HEK293T (cell line): Measurements from ENCODE around the gene TNKS2.

Experiments used
- CTCF ChIA-PET: fragments of 350-600 bp; formaldehyde crosslinking; extraction: SDS; loops from one replicate; lab custom pipeline; 2021; ENCODE audit warnings: antibody characterized with exemption, inconsistent platforms; lab: Yijun Ruan, JAX
- POLR2A ChIA-PET: fragments of 350-600 bp; formaldehyde crosslinking; extraction: SDS; loops from one replicate; lab custom pipeline; 2020; ENCODE audit warnings: antibody characterized with exemption, inconsistent platforms; lab: Yijun Ruan, JAX
- DNase-seq: peaks from one replicate; pipeline ENCODE4 v3.0.0; 2012; ENCODE audit warnings: mixed read lengths; ENCODE audit errors: extremely low spot score
- ARNT ChIP-seq: fragments of 450-650 bp; IDR thresholded peaks from 2 replicates; pipeline ENCODE4 v1.6.1; 2017; ENCODE audit warnings: mild to moderate bottlenecking
- BHLHE40 ChIP-seq: fragments of 450-650 bp; IDR thresholded peaks from 2 replicates; pipeline ENCODE4 v1.6.1; 2016; ENCODE audit warnings: mild to moderate bottlenecking, moderate library complexity, borderline replicate concordance
- CTBP1 ChIP-seq: fragments of 450-650 bp; IDR thresholded peaks from 2 replicates; pipeline ENCODE4 v1.6.1; 2016; ENCODE audit warnings: borderline replicate concordance
- ELF4 ChIP-seq: fragments of 450-650 bp; IDR thresholded peaks from 2 replicates; pipeline ENCODE4 v1.6.1; 2017; ENCODE audit warnings: antibody characterized with exemption
- FOXA1 ChIP-seq: fragments of 450-650 bp; IDR thresholded peaks from 2 replicates; pipeline ENCODE4 v1.6.1; 2016; ENCODE audit warnings: mild to moderate bottlenecking
- FOXK2 ChIP-seq: fragments of 450-650 bp; IDR thresholded peaks from 2 replicates; pipeline ENCODE4 v1.6.1; 2016; ENCODE audit warnings: mild to moderate bottlenecking
- FOXM1 ChIP-seq: fragments of 450-650 bp; IDR thresholded peaks from 2 replicates; pipeline ENCODE4 v1.6.1; 2017; ENCODE audit warnings: mild to moderate bottlenecking, borderline replicate concordance
- HDGF ChIP-seq: fragments of 450-650 bp; IDR thresholded peaks from 2 replicates; pipeline ENCODE4 v1.6.1; 2017; ENCODE audit warnings: antibody characterized with exemption, borderline replicate concordance
- L3MBTL2 ChIP-seq: fragments of 450-650 bp; conservative IDR thresholded peaks from 2 replicates; pipeline ENCODE4 v1.6.1; 2016; ENCODE audit warnings: mild to moderate bottlenecking
- LEF1 ChIP-seq: fragments of 450-650 bp; IDR thresholded peaks from 2 replicates; pipeline ENCODE4 v1.6.1; 2017; ENCODE audit warnings: mild to moderate bottlenecking, borderline replicate concordance
- NFRKB ChIP-seq: fragments of 450-650 bp; IDR thresholded peaks from 2 replicates; pipeline ENCODE4 v1.6.1; 2016; ENCODE audit warnings: mild to moderate bottlenecking, moderate library complexity
- SP1 ChIP-seq: fragments of 450-650 bp; IDR thresholded peaks from 2 replicates; pipeline ENCODE4 v1.6.1; 2017
- SUZ12 ChIP-seq: fragments of 450-650 bp; IDR thresholded peaks from 2 replicates; pipeline ENCODE4 v1.6.1; 2016; ENCODE audit warnings: mild to moderate bottlenecking
- TARDBP ChIP-seq: fragments of 450-650 bp; IDR thresholded peaks from 2 replicates; pipeline ENCODE4 v1.6.1; 2016
- ZNF384 ChIP-seq: fragments of 450-650 bp; IDR thresholded peaks from 2 replicates; pipeline ENCODE4 v1.6.1; 2016
- TF ChIP-seq, protein P1 (sequence below): fragments of 450-650 bp; IDR thresholded peaks from 2 replicates; pipeline ENCODE4 v1.6.1; 2016

The TNKS2 gene

GRCh38 chr10:91813251-91813650, 15.0 kb downstream of the TNKS2 start:
- TF ChIP-seq ZNF384 (no peak), SP1 (no peak), HDGF (no peak), TARDBP (no peak), ARNT (no peak)
- TF ChIP-seq, protein P1, sequence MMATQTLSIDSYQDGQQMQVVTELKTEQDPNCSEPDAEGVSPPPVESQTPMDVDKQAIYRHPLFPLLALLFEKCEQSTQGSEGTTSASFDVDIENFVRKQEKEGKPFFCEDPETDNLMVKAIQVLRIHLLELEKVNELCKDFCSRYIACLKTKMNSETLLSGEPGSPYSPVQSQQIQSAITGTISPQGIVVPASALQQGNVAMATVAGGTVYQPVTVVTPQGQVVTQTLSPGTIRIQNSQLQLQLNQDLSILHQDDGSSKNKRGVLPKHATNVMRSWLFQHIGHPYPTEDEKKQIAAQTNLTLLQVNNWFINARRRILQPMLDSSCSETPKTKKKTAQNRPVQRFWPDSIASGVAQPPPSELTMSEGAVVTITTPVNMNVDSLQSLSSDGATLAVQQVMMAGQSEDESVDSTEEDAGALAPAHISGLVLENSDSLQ: no peak
- no peak for DNase-seq
- POLR2A ChIA-PET: interaction anchor here (2.7 kb wide), 1 partner anchor 15 kb away, joined by 6 read pairs; the partner anchor contains the start of gene TNKS2
- CTCF ChIA-PET: no interaction called here

DNA sequence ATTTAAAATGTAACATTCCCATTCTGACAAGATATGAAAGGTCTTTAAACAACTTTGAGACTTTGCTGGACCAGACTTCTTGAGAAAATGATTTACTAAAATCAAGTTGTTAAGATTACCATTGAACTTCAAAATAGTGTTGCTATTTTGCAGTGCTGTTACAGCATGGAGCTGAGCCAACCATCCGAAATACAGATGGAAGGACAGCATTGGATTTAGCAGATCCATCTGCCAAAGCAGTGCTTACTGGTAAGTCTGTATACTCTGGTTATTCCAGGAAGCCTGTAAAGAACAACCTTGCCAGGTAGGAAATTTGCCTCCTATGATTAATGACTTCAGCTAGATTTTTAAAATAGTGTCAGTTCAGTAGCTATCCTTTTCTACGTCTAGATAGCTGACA, 18.8 kb downstream of the TNKS2 start:
- ChIA-PET POLR2A (interaction anchor here (1.1 kb wide), 1 partner anchor 19 kb away, joined by 3 read pairs; the partner anchor contains the start of gene TNKS2), CTCF (no interaction called here)
- no peak for TF ChIP-seq LEF1
- TF ChIP-seq, protein P1: no peak
- TF ChIP-seq L3MBTL2: no peak
- no peak for TF ChIP-seq CTBP1
- TF ChIP-seq FOXK2: no peak
- no peak for DNase-seq

GRCh38 chr10:91820144-91820543, 21.9 kb downstream of the TNKS2 start:
- no peak for TF ChIP-seq SUZ12
- no peak for TF ChIP-seq NFRKB
- ChIA-PET CTCF (no interaction called here), POLR2A (no interaction called here)
- DNase-seq: no peak

GRCh38 chr10:91824076-91824475, 25.9 kb downstream of the TNKS2 start:
- CTCF ChIA-PET: no interaction called here

GRCh38 chr10:91829268-91829667, 31.0 kb downstream of the TNKS2 start:
- DNase-seq: no peak
- CTCF ChIA-PET: no interaction called here
- no peak for TF ChIP-seq LEF1
- no peak for TF ChIP-seq ZNF384
- TF ChIP-seq, protein P1: no peak
- TF ChIP-seq ELF4: no peak
- TF ChIP-seq NFRKB: no peak
- no peak for TF ChIP-seq BHLHE40
- TF ChIP-seq SUZ12: no peak
- POLR2A ChIA-PET: no interaction called here

More at GRCh38 chr10:91824076-91824475, 25.9 kb downstream of the TNKS2 start:
- POLR2A ChIA-PET: no interaction called here
- no peak for TF ChIP-seq ZNF384
- TF ChIP-seq SUZ12: no peak
- TF ChIP-seq L3MBTL2: no peak
- no peak for TF ChIP-seq BHLHE40
- TF ChIP-seq, protein P1: no peak
- no peak for TF ChIP-seq NFRKB
- TF ChIP-seq FOXA1: no peak
- no peak for TF ChIP-seq HDGF
- TF ChIP-seq ARNT: no peak
- no peak for TF ChIP-seq FOXK2
- TF ChIP-seq TARDBP: no peak
- no peak for TF ChIP-seq CTBP1
- no peak for TF ChIP-seq SP1
- TF ChIP-seq ELF4: no peak
- DNase-seq: no peak

DNA sequence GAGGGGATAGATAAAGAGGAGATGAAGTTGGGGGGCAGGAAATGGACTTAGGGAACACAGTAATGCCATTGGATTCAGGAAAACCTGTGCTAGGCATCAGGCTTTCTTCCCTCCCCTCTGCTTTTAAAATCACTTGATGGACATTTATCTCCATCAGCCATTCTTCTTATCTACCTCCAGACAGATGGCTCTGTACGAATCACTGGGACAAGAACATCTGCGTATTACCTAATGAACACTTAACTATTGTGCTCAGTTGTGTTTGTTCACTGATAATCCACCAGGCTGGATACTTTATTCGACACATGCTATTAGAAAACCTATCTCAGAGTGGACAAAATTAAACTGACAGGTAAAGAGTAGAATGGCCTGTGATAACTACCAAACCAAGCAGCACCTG, 40.0 kb downstream of the TNKS2 start:
- no peak for DNase-seq
- ChIA-PET POLR2A (no interaction called here), CTCF (no interaction called here)
- TF ChIP-seq L3MBTL2 (no peak), LEF1 (no peak), TARDBP (no peak), CTBP1 (no peak), FOXK2 (no peak)

DNA sequence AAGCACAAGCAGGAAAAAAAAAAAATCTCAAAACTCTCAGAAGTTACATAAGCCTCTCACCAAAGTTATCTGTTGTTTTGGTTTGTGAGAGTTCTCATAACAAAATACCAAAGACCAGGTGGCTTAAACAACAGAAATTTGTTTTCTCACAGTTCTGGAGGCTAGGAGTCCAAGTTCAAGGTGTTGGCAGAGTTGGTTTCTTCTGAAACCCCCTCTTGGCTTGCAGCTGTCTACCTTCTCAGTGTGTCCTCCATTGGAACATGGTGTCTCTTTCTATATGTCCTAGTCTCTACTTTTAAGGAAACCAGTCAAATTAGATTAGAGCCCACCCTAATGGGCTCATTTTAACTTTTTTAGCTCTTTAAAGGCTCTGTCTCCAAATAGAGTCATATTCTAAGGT, 44.9 kb downstream of the TNKS2 start:
- TF ChIP-seq SUZ12: no peak
- no peak for TF ChIP-seq L3MBTL2
- TF ChIP-seq, protein P1: no peak
- TF ChIP-seq ZNF384: no peak
- TF ChIP-seq HDGF: no peak
- TF ChIP-seq NFRKB: no peak
- no peak for TF ChIP-seq FOXM1
- TF ChIP-seq ELF4: no peak
- TF ChIP-seq FOXK2: no peak
- TF ChIP-seq TARDBP: no peak
- no peak for TF ChIP-seq FOXA1
- no peak for TF ChIP-seq ARNT
- TF ChIP-seq LEF1: no peak
- TF ChIP-seq BHLHE40: no peak
- no peak for TF ChIP-seq SP1
- TF ChIP-seq CTBP1: no peak
- CTCF ChIA-PET: no interaction called here
- POLR2A ChIA-PET: no interaction called here
- no peak for DNase-seq
